Glomerular visceral epithelial cell (primary cell): ENCODE measurements around the gene TMEM44.
"Not testable (repeated sequence)": the region's sequence is repeated elsewhere in the genome, so short reads cannot be mapped to it uniquely, and the experiment has no call there.

Source experiments
- DNase-seq: peaks from one replicate; pipeline ENCODE4 v3.0.0-alpha.2; 2016; ENCODE audit errors: extremely low spot score

Gene TMEM44

GRCh38 chr3:194555175-194556062 is 77.8 kb downstream of the TMEM44 start:
- DNase-seq, result no peak

DNA sequence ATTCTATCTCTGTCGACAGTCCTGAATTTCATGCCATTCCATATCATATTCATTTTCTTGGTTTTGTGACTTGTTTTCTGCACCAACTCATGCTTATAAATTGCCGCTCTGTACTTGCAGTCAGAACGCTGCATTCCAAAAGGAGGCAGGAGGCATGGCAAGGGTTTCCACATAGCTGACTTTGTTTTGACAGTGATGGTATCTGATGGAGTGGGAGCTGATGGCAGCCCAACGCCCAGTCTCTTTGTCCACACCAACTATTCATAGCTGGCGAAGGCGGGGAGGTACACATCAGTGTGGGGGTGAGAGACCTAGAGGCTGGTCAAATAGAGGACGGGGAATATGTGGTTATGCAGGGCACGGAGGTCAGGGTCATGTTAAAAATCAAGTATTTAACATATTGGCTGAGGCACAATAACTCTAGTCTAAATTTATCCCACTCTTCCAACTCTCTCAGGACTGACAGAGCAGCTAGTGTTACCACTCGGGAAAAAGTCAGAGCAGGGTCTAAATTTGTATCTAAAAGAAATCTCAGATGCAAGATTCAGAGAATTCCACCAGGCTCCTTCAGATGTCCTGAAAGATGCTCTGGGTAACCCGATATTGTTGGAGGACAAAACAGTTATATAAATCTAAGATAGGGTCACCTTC is 78.6 kb downstream of the TMEM44 start:
- no peak for DNase-seq

DNA sequence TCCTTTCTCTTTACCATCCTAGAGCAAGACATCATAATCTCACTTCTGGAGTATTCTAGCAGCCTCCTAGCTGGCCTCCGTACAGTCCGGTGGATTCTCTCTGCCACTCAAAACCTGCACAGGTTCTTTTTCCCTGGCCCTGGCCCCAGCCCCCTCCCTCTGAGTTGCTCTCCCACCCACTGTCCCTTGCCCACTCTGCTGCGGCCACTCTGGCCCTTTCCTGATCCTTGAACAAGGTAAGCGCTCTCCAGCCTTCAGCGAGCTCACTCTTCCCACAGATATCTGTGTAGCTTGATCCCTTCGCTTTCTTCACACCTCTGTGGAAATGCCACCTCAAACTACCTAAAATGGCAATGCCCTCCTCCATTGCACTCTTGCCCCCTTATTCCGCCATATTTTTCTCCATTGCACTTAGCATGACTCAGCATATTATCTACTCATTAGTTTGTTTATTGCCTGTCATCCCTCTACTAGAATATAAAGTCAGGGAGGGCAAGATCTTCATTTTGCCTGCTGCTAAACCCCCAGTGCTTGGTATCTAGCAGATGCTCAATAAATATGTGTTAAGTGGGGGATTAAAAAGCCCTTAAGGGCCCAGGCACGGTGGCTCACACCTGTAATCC is 80.8 kb downstream of the TMEM44 start:
- no peak for DNase-seq

DNA sequence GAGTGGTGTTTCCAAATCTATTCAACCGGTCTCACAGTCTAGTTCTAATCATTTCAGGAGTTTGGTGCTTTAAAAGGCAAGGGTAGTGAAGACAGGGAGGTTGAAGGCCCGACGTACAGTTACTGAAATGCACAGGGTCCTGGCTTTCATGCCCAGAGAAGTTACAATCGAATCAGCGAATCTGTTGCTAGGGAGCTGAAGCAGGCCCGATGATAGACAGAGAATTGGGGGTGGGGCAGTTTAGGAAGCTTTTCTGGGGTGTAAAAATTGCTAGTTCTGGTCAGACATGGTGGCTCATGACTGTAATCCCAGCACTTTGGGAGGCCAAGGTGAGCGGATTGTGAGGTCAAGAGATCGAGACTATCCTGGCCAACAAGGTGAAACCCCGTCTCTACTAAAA is 83.4 kb downstream of the TMEM44 start:
- no peak for DNase-seq

GRCh38 chr3:194548346-194549321 is 84.6 kb downstream of the TMEM44 start:
- no peak for DNase-seq

DNA sequence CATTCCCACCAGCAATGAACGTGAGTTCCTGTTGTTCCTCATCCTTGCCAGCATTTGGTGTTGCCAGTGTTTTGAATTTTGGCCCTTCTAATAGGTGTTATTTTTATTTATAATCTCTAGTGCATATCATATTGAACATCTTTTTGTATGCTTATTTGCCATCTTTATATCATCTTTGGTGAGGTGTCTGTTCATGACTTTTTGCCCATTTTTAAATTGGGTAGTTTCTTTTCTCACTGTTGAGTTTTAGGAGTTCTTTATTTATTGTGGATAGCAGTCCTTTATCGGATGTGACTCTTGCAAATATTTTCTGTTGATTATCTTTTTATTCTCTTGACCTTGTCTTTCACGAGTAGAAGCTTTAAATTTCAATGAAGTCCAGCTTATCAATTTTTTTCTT is 86.2 kb downstream of the TMEM44 start:
- DNase-seq, result no peak

DNA sequence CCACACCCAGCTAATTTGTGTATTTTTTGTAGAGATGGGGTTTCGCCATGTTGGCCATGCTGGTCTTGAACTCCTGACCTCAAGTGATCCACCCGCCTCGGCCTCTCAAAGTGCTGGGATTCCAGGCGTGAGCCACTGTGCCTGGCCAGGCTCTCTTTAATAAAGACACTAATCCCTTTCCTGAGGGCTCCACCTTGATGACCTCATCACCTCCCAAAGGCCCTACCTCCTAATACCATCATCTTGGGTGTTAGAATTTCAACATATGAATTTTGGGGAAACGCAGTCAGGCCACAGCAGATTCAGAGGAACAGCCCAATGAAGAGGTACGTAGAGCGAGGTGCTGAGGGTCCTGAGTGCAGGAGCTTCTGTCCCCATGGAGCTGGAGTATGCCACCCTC is 87.7 kb downstream of the TMEM44 start:
- not testable (repeated sequence) for DNase-seq

GRCh38 chr3:194543550-194543949 is 89.7 kb downstream of the TMEM44 start:
- no peak for DNase-seq

DNA sequence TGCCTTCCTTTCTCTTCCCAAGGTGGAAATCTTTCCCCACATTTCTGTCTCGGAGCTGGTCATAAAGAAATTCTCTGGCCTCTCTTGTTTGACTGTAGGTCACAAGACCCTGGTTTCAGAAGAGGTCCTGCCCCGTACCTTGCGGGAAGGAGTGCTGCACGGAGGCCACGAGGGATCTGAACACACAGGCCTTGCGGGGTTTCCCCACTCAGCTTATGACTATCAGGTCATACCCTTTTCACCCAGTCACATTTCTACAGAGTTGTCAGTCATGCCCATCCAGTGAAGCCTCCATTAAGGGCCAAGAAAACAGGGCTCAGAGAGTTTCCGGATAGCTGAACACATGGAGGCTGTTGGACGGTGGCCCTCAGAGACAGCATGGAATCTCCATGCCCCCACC is 91.7 kb downstream of the TMEM44 start:
- DNase-seq, result no peak

DNA sequence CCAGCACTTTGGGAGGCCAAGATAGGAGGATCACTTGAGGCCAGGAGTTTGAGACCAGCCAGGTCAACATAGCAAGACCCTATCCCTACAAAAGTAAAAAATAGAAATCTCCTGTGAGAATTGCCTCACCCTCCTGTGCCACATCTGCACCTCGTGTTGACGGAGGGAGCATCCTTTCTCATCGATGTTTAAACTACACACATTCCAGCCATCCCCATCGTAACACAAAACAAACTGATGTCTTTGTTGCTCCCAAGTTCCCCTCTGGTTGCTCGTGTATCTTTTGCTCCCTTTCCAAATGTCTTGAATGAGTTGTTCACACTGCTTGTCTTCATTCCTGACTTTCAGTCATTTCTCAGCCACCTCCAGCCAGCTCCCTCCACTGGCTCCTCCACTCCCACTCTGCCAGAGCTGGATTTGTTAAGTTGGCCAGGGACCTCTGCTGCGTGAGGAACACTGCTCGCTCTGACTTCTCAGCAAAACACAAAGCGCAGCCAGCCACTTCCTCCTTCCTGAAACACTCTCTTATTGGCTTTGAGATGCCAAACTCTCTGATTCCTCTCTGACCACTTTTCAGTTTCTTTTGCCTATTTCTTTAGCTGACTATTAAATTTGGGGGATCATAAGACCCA is 92.8 kb downstream of the TMEM44 start:
- no peak for DNase-seq

GRCh38 chr3:194539498-194539897 is 93.7 kb downstream of the TMEM44 start:
- no peak for DNase-seq

DNA sequence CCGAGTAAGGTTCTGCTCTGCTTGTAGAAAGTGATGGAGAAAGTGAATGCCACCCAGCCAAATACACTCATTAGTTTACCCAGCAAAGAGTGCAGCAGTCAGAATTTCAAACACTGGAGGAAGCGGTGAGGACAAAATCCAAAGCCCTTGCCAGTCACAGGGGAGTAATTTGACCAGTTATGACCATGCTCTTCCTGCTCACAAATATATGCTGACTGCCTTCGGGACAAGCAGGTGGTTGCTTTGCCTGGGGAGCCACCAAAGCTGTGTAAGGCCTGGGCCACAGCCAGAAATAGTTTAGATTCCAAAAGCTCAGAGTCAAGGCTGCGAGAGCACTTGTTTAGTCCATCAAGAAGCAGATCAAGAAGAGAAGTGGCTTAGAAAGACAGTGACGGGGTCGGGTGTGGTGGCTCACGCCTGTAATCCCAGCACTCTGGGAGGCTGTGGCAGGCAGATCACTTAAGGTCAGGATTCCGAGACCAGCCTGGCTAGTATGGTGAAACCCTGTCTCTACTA is 95.4 kb downstream of the TMEM44 start:
- DNase-seq, result peak; percentile 93
